ENCODE measurements around the gene ZNF556.

- TF ChIP-seq POLR2A (IDR thresholded peaks at IDR 0.05): no peak
- TF ChIP-seq, protein P1, sequence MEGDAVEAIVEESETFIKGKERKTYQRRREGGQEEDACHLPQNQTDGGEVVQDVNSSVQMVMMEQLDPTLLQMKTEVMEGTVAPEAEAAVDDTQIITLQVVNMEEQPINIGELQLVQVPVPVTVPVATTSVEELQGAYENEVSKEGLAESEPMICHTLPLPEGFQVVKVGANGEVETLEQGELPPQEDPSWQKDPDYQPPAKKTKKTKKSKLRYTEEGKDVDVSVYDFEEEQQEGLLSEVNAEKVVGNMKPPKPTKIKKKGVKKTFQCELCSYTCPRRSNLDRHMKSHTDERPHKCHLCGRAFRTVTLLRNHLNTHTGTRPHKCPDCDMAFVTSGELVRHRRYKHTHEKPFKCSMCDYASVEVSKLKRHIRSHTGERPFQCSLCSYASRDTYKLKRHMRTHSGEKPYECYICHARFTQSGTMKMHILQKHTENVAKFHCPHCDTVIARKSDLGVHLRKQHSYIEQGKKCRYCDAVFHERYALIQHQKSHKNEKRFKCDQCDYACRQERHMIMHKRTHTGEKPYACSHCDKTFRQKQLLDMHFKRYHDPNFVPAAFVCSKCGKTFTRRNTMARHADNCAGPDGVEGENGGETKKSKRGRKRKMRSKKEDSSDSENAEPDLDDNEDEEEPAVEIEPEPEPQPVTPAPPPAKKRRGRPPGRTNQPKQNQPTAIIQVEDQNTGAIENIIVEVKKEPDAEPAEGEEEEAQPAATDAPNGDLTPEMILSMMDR (IDR thresholded peaks at IDR 0.05): no peak
Measured at GRCh38 chr19:2847507-2847906, 19.6 kb upstream of the ZNF556 start.

Measured in body of pancreas (tissue), 4 donors.